CD4-positive, alpha-beta T cell (primary cell): ENCODE results near the gene GPR55. TPM values are rescaled to one million over a fixed set of nuclear protein-coding genes. Genes with fewer than 3 reads are reported as not detected.
A peak's percentile ranks its signal among the peaks of the same experiment; 100 is the strongest.

Experiments used
- ATAC-seq: fragments of 200-7000 bp; cut with Tn5 transposase; one replicate; pipeline ENCODE4 v1.10.0; 2022; ENCODE audit warnings: mild to moderate bottlenecking; ENCODE audit not compliant: poor library complexity
- CTCF ChIA-PET: fragments of 350-600 bp; sonication (Branson Sonifier 250); formaldehyde crosslinking; loops from one replicate; lab custom pipeline; 2021; ENCODE audit warnings: antibody characterized with exemption, inconsistent platforms; lab: Charles Lee
- POLR2A ChIA-PET: fragments of 350-600 bp; sonication (Branson Sonifier 250); formaldehyde crosslinking; loops from one replicate; lab custom pipeline; 2021; ENCODE audit warnings: antibody characterized with exemption, inconsistent platforms; lab: Charles Lee
- DNase-seq, 14 experiments: peaks; one replicate each; pipeline ENCODE4 v3.0.0-alpha.2; 2013 to 2020; ENCODE audit warnings: mixed read lengths in 2 of 14
- H3K27ac ChIP-seq, 2 donors: one replicate each; pipeline versions ENCODE4 v1.5.1 to v1.7.0; 2013; ENCODE audit warnings: low read length in 2 of 2, low read depth in 1 of 2, mild to moderate bottlenecking in 1 of 2
- H3K27me3 ChIP-seq, 2 experiments: 1 replicate in 1 of 2; 2 replicates in 1 of 2; pipeline versions ENCODE4 v1.6.1 to v1.7.0; 2013; ENCODE audit warnings: low read length in 2 of 2, control low read depth in 1 of 2, mild to moderate bottlenecking in 1 of 2, moderate library complexity in 1 of 2; ENCODE audit not compliant: insufficient read depth in 2 of 2, control insufficient read depth in 1 of 2
- H3K36me3 ChIP-seq: one replicate; pipeline ENCODE4 v1.6.1; 2013; ENCODE audit warnings: low read length, control low read depth; ENCODE audit not compliant: insufficient read depth
- H3K4me1 ChIP-seq: one replicate; pipeline ENCODE4 v1.6.1; 2013; ENCODE audit warnings: low read length, control low read depth; ENCODE audit not compliant: insufficient read depth
- H3K4me3 ChIP-seq: one replicate; pipeline ENCODE4 v1.5.1; 2013; ENCODE audit warnings: mild to moderate bottlenecking, low read length, moderate library complexity
- H3K9me3 ChIP-seq, 2 experiments: 1 replicate in 1 of 2; 2 replicates in 1 of 2; pipeline versions ENCODE4 v1.6.1 to v1.7.0; 2013; ENCODE audit warnings: low read length in 2 of 2, mild to moderate bottlenecking in 2 of 2, control low read depth in 1 of 2, moderate library complexity in 1 of 2; ENCODE audit not compliant: control insufficient read depth in 1 of 2, insufficient read depth in 1 of 2
- H3K27ac Mint-ChIP-seq: one replicate; pipeline ENCODE4 v1.8.0; 2020; ENCODE audit warnings: mixed read lengths
- H3K27me3 Mint-ChIP-seq: one replicate; pipeline ENCODE4 v1.8.0; 2021; ENCODE audit warnings: mixed read lengths
- H3K36me3 Mint-ChIP-seq: one replicate; pipeline ENCODE4 v1.8.0; 2021; ENCODE audit warnings: low read depth, mixed read lengths
- H3K4me1 Mint-ChIP-seq: one replicate; pipeline ENCODE4 v1.8.0; 2021; ENCODE audit warnings: low read depth, mixed read lengths
- H3K4me3 Mint-ChIP-seq: one replicate; pipeline ENCODE4 v1.8.0; 2020; ENCODE audit warnings: mild to moderate bottlenecking, mixed read lengths
- H3K9me3 Mint-ChIP-seq: one replicate; pipeline ENCODE4 v1.8.0; 2020; ENCODE audit warnings: mixed read lengths
- CTCF ChIP-seq: fragments of 200-600 bp; IDR thresholded peaks from one replicate; pipeline ENCODE4 v1.8.0; 2022; ENCODE audit warnings: antibody characterized with exemption, mild to moderate bottlenecking
- intact Hi-C, 2 experiments: fragments of 100-400 bp; cut with DNase I in 1 of 2; cut with micrococcal nuclease in 1 of 2; formaldehyde crosslinking; loops; one replicate each; pipeline versions ENCODE4 v1.15.1 to v1.9.0; 2023 to 2025; cut with DNase I, micrococcal nuclease
- total RNA-seq, 174 experiments: library from RNA in 2 of 174; stranded (reverse) in 2 of 174; gene quantifications; one replicate each; pipeline ENCODE4 v1.2.3 and lab custom pipeline; 2021 to 2026

Gene GPR55
- total RNA-seq, 2 experiments from 2014 or later = 2.9 to 3.8 TPM

- no peak for TF ChIP-seq CTCF
- no peak for ATAC-seq
- ChIA-PET POLR2A (no interaction called here), CTCF (no interaction called here)
- H3K4me1 Mint-ChIP-seq = peaks cover 29% of the 10 kb centered on the region
- intact Hi-C loops = loop anchor here (5.0 to 10.0 kb wide), 4 partner anchors 63 to 145 kb away; partner anchors contain the start of gene PSMD1 (in 1 of the 2)
- peak in 1 of 14 experiments; percentile 11 for DNase-seq
- Histone ChIP-seq H3K36me3 (peaks cover 20% of the 10 kb centered on the region), H3K4me3 (no peak overlapping the region), H3K9me3 (no peaks in the 10 kb centered on the region), H3K27me3 (no peaks in the 10 kb centered on the region), H3K27ac (no peak overlapping the region), H3K4me1 (peaks cover 27% of the 10 kb centered on the region)
- no peak overlapping the region for H3K4me3 Mint-ChIP-seq
- no peaks in the 10 kb centered on the region for H3K27me3 Mint-ChIP-seq
- peaks cover 19% of the 10 kb centered on the region for H3K36me3 Mint-ChIP-seq
- H3K27ac Mint-ChIP-seq = no peak overlapping the region
- H3K9me3 Mint-ChIP-seq = no peaks in the 10 kb centered on the region
Measured at GRCh38 chr2:230909841-230910545, 15.0 kb downstream of the GPR55 start.

- H3K4me1 ChIP-seq = peaks cover 31% of the 10 kb centered on the region
- peak in 4 of 14 experiments; percentile 17 to 43 (median 30) for DNase-seq
- ChIA-PET CTCF (no interaction called here), POLR2A (no interaction called here)
- Mint-ChIP-seq H3K27ac (peak overlapping the region; percentile 32), H3K9me3 (no peaks in the 10 kb centered on the region), H3K27me3 (no peaks in the 10 kb centered on the region), H3K4me1 (peaks cover 41% of the 10 kb centered on the region), H3K4me3 (no peak overlapping the region), H3K36me3 (peaks cover 19% of the 10 kb centered on the region)
- H3K27me3 ChIP-seq = no peaks in the 10 kb centered on the region
- H3K4me3 ChIP-seq = no peak overlapping the region
- no peaks in the 10 kb centered on the region for H3K9me3 ChIP-seq
- peaks cover 20% of the 10 kb centered on the region for H3K36me3 ChIP-seq
- ATAC-seq = no peak
- intact Hi-C loops = loop anchor here (5.0 to 10.0 kb wide), 2 partner anchors 144 to 146 kb away; partner anchors contain the start of gene PSMD1 (in 1 of the 2)
- no peak for TF ChIP-seq CTCF
- H3K27ac ChIP-seq = no peak overlapping the region
Measured at GRCh38 chr2:230908595-230909191, 16.3 kb downstream of the GPR55 start.

GRCh38 chr2:230908092-230908594, 16.9 kb downstream of the GPR55 start:
- Mint-ChIP-seq H3K27me3 (no peaks in the 10 kb centered on the region), H3K27ac (peak overlapping the region; percentile 32), H3K4me1 (peaks cover 41% of the 10 kb centered on the region), H3K9me3 (no peaks in the 10 kb centered on the region), H3K4me3 (no peak overlapping the region), H3K36me3 (peaks cover 19% of the 10 kb centered on the region)
- ChIA-PET CTCF (no interaction called here), POLR2A (no interaction called here)
- Histone ChIP-seq H3K4me3 (no peak overlapping the region), H3K27me3 (no peaks in the 10 kb centered on the region), H3K36me3 (peaks cover 20% of the 10 kb centered on the region), H3K9me3 (no peaks in the 10 kb centered on the region), H3K27ac (no peak overlapping the region), H3K4me1 (peaks cover 31% of the 10 kb centered on the region)
- DNase-seq (peak in 1 of 14 experiments; percentile 16), ATAC-seq (no peak)
- intact Hi-C loops = loop anchor here (5.0 to 10.0 kb wide), 2 partner anchors 144 to 147 kb away; partner anchors contain the start of gene PSMD1 (in 1 of the 2)
- no peak for TF ChIP-seq CTCF
